ENCODE results near the gene TIMM13.

The TIMM13 gene

DNA sequence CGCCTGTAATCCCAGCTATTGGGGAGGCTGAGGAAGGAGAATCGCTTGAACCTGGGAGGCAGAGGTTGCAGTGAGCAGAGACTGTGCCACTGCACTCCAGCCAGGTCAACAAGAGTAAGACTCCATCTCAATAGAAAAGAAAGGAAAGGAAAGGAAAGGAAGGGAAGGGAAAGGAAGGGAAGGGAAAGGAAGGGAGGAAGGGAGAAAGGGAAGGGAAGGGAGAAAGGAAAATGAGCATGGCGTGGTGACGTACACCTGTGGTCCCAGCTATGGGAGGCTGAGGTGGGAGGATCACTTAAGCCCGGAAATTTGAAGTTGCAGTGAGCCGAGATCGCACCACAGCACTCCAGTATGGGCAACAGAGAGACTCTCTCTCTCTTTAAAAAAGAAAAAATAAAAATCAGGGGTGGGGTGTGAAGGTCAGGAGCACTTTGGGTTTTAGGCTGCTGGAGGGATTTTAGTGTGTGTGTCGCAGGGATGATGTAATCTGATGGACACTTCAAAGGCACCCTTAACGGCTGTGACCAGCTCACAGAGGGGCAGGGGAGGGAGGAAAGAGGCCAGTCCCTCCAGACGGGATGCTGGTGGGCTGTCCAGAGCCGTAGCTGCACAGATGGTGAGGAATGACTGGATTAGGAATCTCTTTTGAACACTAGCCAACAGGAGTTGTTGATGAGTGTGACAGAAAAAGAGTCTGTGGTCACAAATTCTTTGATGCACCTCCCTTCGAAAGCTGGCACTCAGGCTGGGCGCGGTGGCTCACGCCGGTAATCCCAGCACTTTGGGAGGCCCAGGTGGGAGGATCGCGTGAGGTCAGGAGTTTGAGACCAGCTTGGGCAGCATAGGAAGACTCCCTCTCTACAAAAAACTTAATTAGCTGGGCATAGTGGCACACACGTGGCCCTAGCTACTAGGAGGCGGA lies 39.8 kb downstream of the TIMM13 start:
- H3K4me1 ChIP-seq (ENCODE audit: low read depth, poor library complexity, severe bottlenecking): peaks cover 18% of the 10 kb centered on the region
- no peaks in the 10 kb centered on the region; the same call in 1 of the 2 replicates for H3K27me3 ChIP-seq (ENCODE audit: insufficient read depth, low read depth)
- no peaks in the 10 kb centered on the region for H4K20me1 ChIP-seq (ENCODE audit: insufficient read depth)
- no peak overlapping the region for H3K4me3 ChIP-seq (IDR thresholded peaks at IDR 0.05; ENCODE audit: insufficient read depth, low read depth, low read length)
- H3K27ac ChIP-seq: no peak overlapping the region
- no peaks in the 10 kb centered on the region for H3K36me3 ChIP-seq (ENCODE audit: insufficient read depth)
- no peak for TF ChIP-seq CTCF (conservative IDR thresholded peaks at IDR 0.05; ENCODE audit: low read depth, low read length)
- H3K9ac ChIP-seq: no peak overlapping the region
- no peak overlapping the region for H3K4me2 ChIP-seq
- H3K79me2 ChIP-seq (ENCODE audit: insufficient read depth, low read depth): no peaks in the 10 kb centered on the region
- H2AFZ ChIP-seq (ENCODE audit: low read depth): no peak overlapping the region

GRCh38 chr19:2385053-2385721 lies 42.2 kb downstream of the TIMM13 start:
- Histone ChIP-seq H3K4me3 (IDR thresholded peaks at IDR 0.05; ENCODE audit: insufficient read depth, low read depth, low read length) (no peak overlapping the region), H3K9ac (no peak overlapping the region), H3K4me2 (no peak overlapping the region), H3K27me3 (ENCODE audit: insufficient read depth, low read depth) (no peaks in the 10 kb centered on the region; the same call in 1 of the 2 replicates), H2AFZ (ENCODE audit: low read depth) (no peak overlapping the region), H3K4me1 (ENCODE audit: low read depth, poor library complexity, severe bottlenecking) (no peaks in the 10 kb centered on the region), H3K79me2 (ENCODE audit: insufficient read depth, low read depth) (no peaks in the 10 kb centered on the region), H3K27ac (no peak overlapping the region), H3K36me3 (ENCODE audit: insufficient read depth) (no peaks in the 10 kb centered on the region), H4K20me1 (ENCODE audit: insufficient read depth) (no peaks in the 10 kb centered on the region)
- TF ChIP-seq CTCF (conservative IDR thresholded peaks at IDR 0.05; ENCODE audit: low read depth, low read length): no peak

- Histone ChIP-seq H3K9ac (no peak overlapping the region), H3K27ac (no peak overlapping the region), H3K79me2 (ENCODE audit: insufficient read depth, low read depth) (no peaks in the 10 kb centered on the region), H3K36me3 (ENCODE audit: insufficient read depth) (no peaks in the 10 kb centered on the region), H3K4me3 (IDR thresholded peaks at IDR 0.05; ENCODE audit: insufficient read depth, low read depth, low read length) (no peak overlapping the region), H4K20me1 (ENCODE audit: insufficient read depth) (no peaks in the 10 kb centered on the region), H3K27me3 (ENCODE audit: insufficient read depth, low read depth) (no peaks in the 10 kb centered on the region; the same call in 1 of the 2 replicates), H2AFZ (ENCODE audit: low read depth) (no peak overlapping the region), H3K4me2 (no peak overlapping the region), H3K4me1 (ENCODE audit: low read depth, poor library complexity, severe bottlenecking) (no peaks in the 10 kb centered on the region)
- no peak for TF ChIP-seq CTCF (conservative IDR thresholded peaks at IDR 0.05; ENCODE audit: low read depth, low read length)
These were observed 44.7 kb downstream of the TIMM13 start for GRCh38 chr19:2382530-2383222.

DNA sequence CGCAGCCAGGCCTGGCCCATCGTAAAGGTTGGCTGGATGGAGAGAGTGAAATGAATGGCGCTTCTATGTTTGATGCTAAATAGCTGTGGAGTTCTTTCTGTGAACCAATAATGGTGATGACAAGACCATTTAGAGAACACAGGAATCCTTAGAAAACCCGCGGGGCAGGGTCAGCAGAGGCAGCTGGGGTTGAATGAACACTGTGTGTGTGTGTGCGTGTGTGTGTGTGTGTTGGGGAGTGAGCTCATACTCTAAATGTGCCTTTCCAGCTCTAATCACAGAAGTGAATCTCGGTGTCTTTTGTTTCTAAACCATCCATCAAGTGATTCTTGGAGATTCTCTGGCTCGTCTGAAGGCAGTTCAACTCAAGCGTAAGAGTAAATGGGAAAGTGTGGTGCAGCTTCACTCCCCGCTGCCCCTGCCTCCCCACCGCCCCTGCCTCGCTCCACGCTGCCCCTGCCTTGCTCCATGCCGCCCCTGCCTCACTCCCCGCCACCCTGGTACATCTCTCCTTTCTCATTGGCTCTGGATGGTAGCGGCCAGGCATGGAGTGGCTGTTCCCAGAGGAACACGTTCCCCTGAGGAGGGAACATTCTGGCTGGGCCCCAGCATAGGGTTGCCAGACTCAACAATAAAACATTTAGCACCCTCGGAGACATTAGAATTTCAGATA lies 46.1 kb downstream of the TIMM13 start:
- TF ChIP-seq CTCF (conservative IDR thresholded peaks at IDR 0.05; ENCODE audit: low read depth, low read length): no peak
- H3K9ac ChIP-seq: no peak overlapping the region
- no peaks in the 10 kb centered on the region for H3K4me1 ChIP-seq (ENCODE audit: low read depth, poor library complexity, severe bottlenecking)
- no peak overlapping the region for H3K27ac ChIP-seq
- H2AFZ ChIP-seq (ENCODE audit: low read depth): no peak overlapping the region
- H3K4me3 ChIP-seq (IDR thresholded peaks at IDR 0.05; ENCODE audit: insufficient read depth, low read depth, low read length): no peak overlapping the region
- H3K36me3 ChIP-seq (ENCODE audit: insufficient read depth): no peaks in the 10 kb centered on the region
- no peaks in the 10 kb centered on the region; the same call in 1 of the 2 replicates for H3K27me3 ChIP-seq (ENCODE audit: insufficient read depth, low read depth)
- H4K20me1 ChIP-seq (ENCODE audit: insufficient read depth): no peaks in the 10 kb centered on the region
- H3K4me2 ChIP-seq: no peak overlapping the region
- H3K79me2 ChIP-seq (ENCODE audit: insufficient read depth, low read depth): no peaks in the 10 kb centered on the region
